Esophagus muscularis mucosa (tissue), 4 donors: ENCODE data around the gene CAVIN4. TPM values are rescaled to one million over a fixed set of nuclear protein-coding genes. Genes with fewer than 3 reads are reported as not detected.

ENCODE experiments used
- DNase-seq: peaks from one replicate; pipeline ENCODE4 v3.0.0-alpha.2; 2017; ENCODE audit errors: extremely low spot score
- H3K27ac ChIP-seq, 4 donors: fragments of 200-600 bp; sonication (generic); replicated peaks in 1 of 4; 1 replicate in 3 of 4; 2 replicates in 1 of 4; pipeline ENCODE4 v1.5.1; 2016 to 2019; ENCODE audit warnings: mild to moderate bottlenecking in 1 of 4
- H3K27me3 ChIP-seq, 4 donors: fragments of 200-600 bp; sonication (generic); one replicate each; pipeline versions ENCODE4 v1.5.1 to v1.6.0; 2016 to 2019
- H3K36me3 ChIP-seq, 4 donors: fragments of 200-600 bp; sonication (generic); one replicate each; pipeline ENCODE4 v1.5.1; 2016 to 2019
- H3K4me1 ChIP-seq, 4 donors: fragments of 200-600 bp; sonication (generic); one replicate each; pipeline ENCODE4 v1.5.1; 2016 to 2019
- H3K4me3 ChIP-seq, 4 donors: fragments of 200-600 bp; sonication (generic); 1 replicate in 2 of 4; 2 replicates in 2 of 4; pipeline ENCODE4 v1.5.1; 2016 to 2019; ENCODE audit warnings: mild to moderate bottlenecking in 4 of 4, moderate library complexity in 1 of 4
- H3K9me3 ChIP-seq, 4 donors: fragments of 200-600 bp; sonication (generic); 1 replicate in 3 of 4; 2 replicates in 1 of 4; pipeline ENCODE4 v1.5.1; 2016 to 2019
- EP300 ChIP-seq: sonication (generic); formaldehyde crosslinking; IDR thresholded peaks from one replicate; pipeline ENCODE4 v1.6.1; 2017; ENCODE audit warnings: antibody characterized with exemption
- POLR2A ChIP-seq: fragments of 450-650 bp; IDR thresholded peaks from one replicate; pipeline ENCODE4 v1.6.1; 2017; ENCODE audit warnings: antibody characterized with exemption, moderate library complexity, mild to moderate bottlenecking, low read depth
- POLR2AphosphoS5 ChIP-seq, 2 donors: sonication (generic); formaldehyde crosslinking; IDR thresholded peaks; one replicate each; pipeline ENCODE4 v1.6.1; 2017; ENCODE audit warnings: antibody characterized with exemption in 2 of 2
- WGBS: methylation state at CpG from one replicate; pipeline ENCODE4 v1.1.5; 2018; 5-methylcytosine and 5-hydroxymethylcytosine counted together
- intact Hi-C: fragments of 100-400 bp; cut with DNase I; formaldehyde crosslinking; loops from one replicate; pipeline ENCODE4 v1.15.1; 2023
- total RNA-seq, 4 donors: library from RNA; depleted of rRNA; stranded (reverse); fragments of >200 nt; gene quantifications; one replicate each; pipeline versions ENCODE4 v1.1.0 to v1.2.1, GENCODE V29; 2016
- TF ChIP-seq, protein P1 (sequence below), 3 experiments: fragments of 200-600 bp in 2 of 3; fragments of 450-650 bp in 1 of 3; sonication (generic) in 2 of 3; IDR thresholded peaks; one replicate each; pipeline ENCODE4 v1.5.1; 2017 to 2019; ENCODE audit warnings: antibody characterized with exemption in 3 of 3, mild to moderate bottlenecking in 2 of 3, moderate library complexity in 1 of 3

CAVIN4 gene
- total RNA-seq, 4 donors from 2014 or later: 0.33 to 1.5 (median 0.95) TPM

DNA sequence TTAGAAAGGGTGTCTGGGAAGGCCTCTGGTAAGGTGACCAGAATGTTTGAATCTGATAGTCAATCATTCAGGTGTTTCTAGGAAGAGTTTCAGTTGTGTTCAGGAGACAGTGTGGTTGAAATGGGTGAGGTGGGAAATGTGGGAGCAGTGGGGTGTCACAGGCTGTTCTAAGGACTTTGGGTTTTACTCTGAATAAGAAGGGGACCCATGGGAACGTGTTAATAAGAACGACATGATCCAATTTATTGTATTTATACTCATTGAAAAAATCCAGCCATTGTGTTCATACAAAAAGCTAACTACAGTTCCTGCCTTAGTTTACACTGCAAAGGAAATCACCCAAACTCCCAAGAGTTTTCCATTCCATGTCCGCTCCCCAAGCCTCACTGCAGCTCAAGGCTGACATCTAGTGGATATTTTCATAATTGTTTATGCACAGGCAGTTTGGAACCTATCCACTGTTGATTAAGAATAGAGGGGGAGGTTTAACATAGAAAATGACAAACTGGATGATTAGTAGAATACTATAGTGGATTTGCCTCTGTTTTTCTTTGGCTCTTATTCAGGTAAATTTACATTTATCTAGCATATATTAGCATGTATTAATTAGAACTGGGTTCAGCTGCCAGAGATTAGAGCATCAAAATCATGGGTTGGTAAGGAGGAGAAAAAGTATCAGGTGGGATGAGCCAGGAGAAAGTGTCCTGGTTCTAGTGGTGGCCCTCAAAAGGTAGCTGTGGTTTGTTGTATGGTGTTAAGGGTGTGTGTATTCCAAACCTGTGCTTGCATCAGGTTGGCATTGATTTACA, 17.7 kb downstream of the CAVIN4 start:
- intact Hi-C loops: loop anchor here (5.0 to 10.0 kb wide), 4 partner anchors 168 to 781 kb away; partner anchors contain the start of genes MSANTD3 and TEX10
- 18% methylated on average over 3 of the region's 3 CpGs for WGBS
- Histone ChIP-seq H3K4me1 (peaks cover 7 to 19% (median 14%) of the 10 kb centered on the region in 4 donors), H3K27ac (no peak overlapping the region), H3K9me3 (no peaks in the 10 kb centered on the region), H3K4me3 (no peak overlapping the region), H3K36me3 (no peaks in the 10 kb centered on the region), H3K27me3 (no peaks in the 10 kb centered on the region)
- no peak for DNase-seq
- TF ChIP-seq POLR2A: no peak
- TF ChIP-seq, protein P1, sequence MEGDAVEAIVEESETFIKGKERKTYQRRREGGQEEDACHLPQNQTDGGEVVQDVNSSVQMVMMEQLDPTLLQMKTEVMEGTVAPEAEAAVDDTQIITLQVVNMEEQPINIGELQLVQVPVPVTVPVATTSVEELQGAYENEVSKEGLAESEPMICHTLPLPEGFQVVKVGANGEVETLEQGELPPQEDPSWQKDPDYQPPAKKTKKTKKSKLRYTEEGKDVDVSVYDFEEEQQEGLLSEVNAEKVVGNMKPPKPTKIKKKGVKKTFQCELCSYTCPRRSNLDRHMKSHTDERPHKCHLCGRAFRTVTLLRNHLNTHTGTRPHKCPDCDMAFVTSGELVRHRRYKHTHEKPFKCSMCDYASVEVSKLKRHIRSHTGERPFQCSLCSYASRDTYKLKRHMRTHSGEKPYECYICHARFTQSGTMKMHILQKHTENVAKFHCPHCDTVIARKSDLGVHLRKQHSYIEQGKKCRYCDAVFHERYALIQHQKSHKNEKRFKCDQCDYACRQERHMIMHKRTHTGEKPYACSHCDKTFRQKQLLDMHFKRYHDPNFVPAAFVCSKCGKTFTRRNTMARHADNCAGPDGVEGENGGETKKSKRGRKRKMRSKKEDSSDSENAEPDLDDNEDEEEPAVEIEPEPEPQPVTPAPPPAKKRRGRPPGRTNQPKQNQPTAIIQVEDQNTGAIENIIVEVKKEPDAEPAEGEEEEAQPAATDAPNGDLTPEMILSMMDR (IDR thresholded peaks at IDR 0.05): peak; percentile 74 to 86 (median 75)

DNA sequence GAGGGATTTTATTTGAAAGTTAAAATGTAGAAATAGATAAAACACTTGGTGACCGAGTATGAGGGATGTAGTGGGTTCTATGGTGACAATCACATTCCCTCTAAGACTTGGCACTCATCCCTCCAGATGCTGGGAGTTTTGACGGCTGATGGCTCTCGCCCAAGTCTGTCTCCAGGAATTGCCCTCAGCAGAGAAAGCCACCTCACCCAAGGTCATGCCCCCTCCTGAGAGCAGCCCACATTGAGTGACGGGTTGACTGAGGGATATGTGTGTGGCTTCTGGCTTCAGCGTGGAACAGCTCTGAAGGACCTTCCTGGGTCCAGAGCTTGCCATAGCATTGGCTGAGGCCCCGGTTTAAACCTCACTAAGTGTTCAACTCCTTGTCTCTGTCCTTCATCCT, 19.4 kb downstream of the CAVIN4 start:
- no peak overlapping the region for H3K27ac ChIP-seq
- WGBS: 51% methylated on average over 6 of the region's 6 CpGs
- no peaks in the 10 kb centered on the region for H3K9me3 ChIP-seq
- H3K36me3 ChIP-seq: no peaks in the 10 kb centered on the region
- intact Hi-C loops: loop anchor here (5.0 to 10.0 kb wide), 4 partner anchors 170 to 782 kb away; partner anchors contain the start of genes MSANTD3 and TEX10
- no peak for DNase-seq
- peaks cover 7 to 19% (median 14%) of the 10 kb centered on the region in 4 donors for H3K4me1 ChIP-seq
- H3K4me3 ChIP-seq: no peak overlapping the region
- H3K27me3 ChIP-seq: no peaks in the 10 kb centered on the region
- TF ChIP-seq POLR2A: no peak
- TF ChIP-seq POLR2AphosphoS5 (IDR thresholded peaks at IDR 0.05): no peak
- TF ChIP-seq, protein P1 (IDR thresholded peaks at IDR 0.05): no peak
- no peak for TF ChIP-seq EP300

DNA sequence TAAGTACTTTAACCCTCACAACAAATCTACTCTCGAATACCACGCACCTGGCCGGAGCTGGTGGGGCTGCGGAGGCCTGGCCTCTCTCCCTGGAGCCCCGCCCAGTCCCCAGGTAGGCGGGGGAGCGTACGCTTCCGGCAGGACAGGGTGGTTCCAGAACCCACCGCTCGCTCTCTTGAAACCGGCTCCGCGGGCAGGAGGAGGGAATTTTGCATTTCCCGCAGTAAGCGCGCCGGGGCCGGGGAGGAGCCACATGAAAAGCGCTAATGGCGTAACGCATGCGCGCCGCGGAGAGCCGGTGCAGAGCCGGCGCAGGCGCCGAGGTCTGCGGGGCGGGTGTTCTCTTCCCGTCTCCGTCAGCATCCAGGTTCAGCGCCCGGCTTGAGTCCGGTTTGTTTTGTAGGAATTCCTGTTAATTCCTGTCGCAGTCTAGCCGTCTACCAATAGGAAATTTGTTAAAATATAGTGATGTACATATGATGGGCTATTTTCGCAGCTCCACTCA, 20.8 kb downstream of the CAVIN4 start:
- Histone ChIP-seq H3K27me3 (no peaks in the 10 kb centered on the region), H3K27ac (no peak overlapping the region), H3K9me3 (no peaks in the 10 kb centered on the region), H3K4me1 (peaks cover 7 to 19% (median 14%) of the 10 kb centered on the region in 4 donors), H3K4me3 (peak overlapping the region; percentile 48 to 64 (median 50)), H3K36me3 (no peaks in the 10 kb centered on the region)
- WGBS: under 1% methylated on average over 33 of the region's 41 CpGs
- DNase-seq: no peak
- intact Hi-C loops: loop anchor here (5.0 to 10.0 kb wide), 4 partner anchors 171 to 784 kb away; partner anchors contain the start of genes MSANTD3 and TEX10
- TF ChIP-seq EP300 (no peak), POLR2AphosphoS5 (IDR thresholded peaks at IDR 0.05) (peak in 1 of 2 donors; percentile 61)
- TF ChIP-seq, protein P1 (IDR thresholded peaks at IDR 0.05): no peak

DNA sequence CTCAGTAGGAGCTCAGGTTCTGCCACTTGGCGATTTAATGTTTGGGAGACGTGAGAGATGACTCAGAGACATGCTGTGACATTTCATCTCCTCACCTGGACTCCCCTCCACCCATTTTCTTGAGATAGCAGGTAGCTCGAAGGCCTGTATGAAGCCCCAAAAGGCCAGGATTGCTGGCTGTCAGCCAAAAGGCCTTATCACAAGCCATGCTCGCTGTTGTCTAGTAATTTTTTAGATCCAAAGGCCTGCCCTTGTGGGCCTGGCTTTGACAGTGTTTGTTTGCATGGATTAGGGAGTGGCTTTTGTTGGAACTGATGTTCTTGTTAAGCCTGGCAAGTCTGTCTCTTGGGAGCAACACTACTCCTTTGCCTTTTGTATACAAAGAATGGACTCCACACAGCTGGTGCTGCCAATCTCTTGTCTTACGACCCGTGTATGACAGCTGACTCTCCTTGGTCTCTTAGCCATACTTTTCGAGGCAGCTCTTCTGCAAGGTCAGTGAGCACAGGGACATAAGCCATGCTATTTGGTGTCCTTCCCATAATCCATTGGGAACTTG, 22.7 kb downstream of the CAVIN4 start:
- TF ChIP-seq EP300 (no peak), POLR2A (no peak), POLR2AphosphoS5 (IDR thresholded peaks at IDR 0.05) (no peak)
- TF ChIP-seq, protein P1 (IDR thresholded peaks at IDR 0.05): no peak
- Histone ChIP-seq H3K9me3 (no peaks in the 10 kb centered on the region), H3K27me3 (no peaks in the 10 kb centered on the region), H3K36me3 (no peaks in the 10 kb centered on the region), H3K27ac (no peak overlapping the region), H3K4me1 (peaks cover 3 to 15% (median 14%) of the 10 kb centered on the region in 4 donors), H3K4me3 (no peak overlapping the region)
- 83% methylated on average over 7 of the region's 7 CpGs for WGBS
- intact Hi-C loops: loop anchor here (5.0 kb wide), 1 partner anchor 712 kb away; no protein-coding TSS in a partner anchor
- no peak for DNase-seq
